DOHH2 (cell line): Measurements from ENCODE around the gene INF2.

ENCODE experiments used
- H3F3A ChIP-seq: fragments of 200-600 bp; sonication (generic), shearing (Covaris generic); 2 replicates; pipeline ENCODE4 v1.6.0; 2016; ENCODE audit warnings: antibody characterized with exemption, mild to moderate bottlenecking; ENCODE audit not compliant: control insufficient read depth, insufficient read depth
- H3K27ac ChIP-seq: fragments of 200-600 bp; sonication (generic); 2 replicates; pipeline ENCODE4 v1.5.1; 2014; ENCODE audit warnings: low read depth, mild to moderate bottlenecking, low read length, moderate library complexity
- H3K27me3 ChIP-seq: fragments of 200-600 bp; sonication (generic); 2 replicates; pipeline ENCODE4 v1.6.1; 2014; ENCODE audit warnings: mild to moderate bottlenecking, low read length, mixed read lengths; ENCODE audit not compliant: control insufficient read depth
- H3K36me3 ChIP-seq: fragments of 200-600 bp; sonication (generic); 2 replicates; pipeline ENCODE4 v1.6.1; 2014; ENCODE audit warnings: mild to moderate bottlenecking, low read length, moderate library complexity, mixed read lengths; ENCODE audit not compliant: control insufficient read depth
- H3K4me1 ChIP-seq: fragments of 200-600 bp; sonication (generic); 2 replicates; pipeline ENCODE4 v1.6.1; 2014; ENCODE audit warnings: mild to moderate bottlenecking, low read length, mixed read lengths; ENCODE audit not compliant: control insufficient read depth
- H3K4me2 ChIP-seq: fragments of 200-600 bp; sonication (generic); 2 replicates; pipeline ENCODE4 v1.6.0; 2014; ENCODE audit warnings: mild to moderate bottlenecking, low read length, moderate library complexity
- H3K4me3 ChIP-seq: fragments of 200-600 bp; sonication (generic); 2 replicates; pipeline ENCODE4 v1.5.1; 2014; ENCODE audit warnings: mild to moderate bottlenecking, low read length, mixed read lengths
- H3K79me2 ChIP-seq: fragments of 200-600 bp; sonication (generic); 2 replicates; pipeline ENCODE4 v1.6.1; 2014; ENCODE audit warnings: mild to moderate bottlenecking, low read length, mixed read lengths; ENCODE audit not compliant: control insufficient read depth
- H3K9me2 ChIP-seq: fragments of 200-600 bp; sonication (generic); replicated peaks from 2 replicates; pipeline ENCODE4 v1.6.1; 2014; ENCODE audit warnings: mild to moderate bottlenecking, low read length, mixed read lengths; ENCODE audit not compliant: control insufficient read depth
- H3K9me3 ChIP-seq: fragments of 200-600 bp; sonication (generic); 2 replicates; pipeline ENCODE4 v1.6.1; 2014; ENCODE audit warnings: antibody characterized with exemption, low read length, mixed read lengths; ENCODE audit not compliant: control insufficient read depth, insufficient read depth
- H4K20me1 ChIP-seq: fragments of 200-600 bp; sonication (generic); 2 replicates; pipeline ENCODE4 v1.6.0; 2014; ENCODE audit warnings: low read depth, mild to moderate bottlenecking, antibody characterized with exemption, low read length, moderate library complexity; ENCODE audit not compliant: control insufficient read depth, insufficient read depth
- CTCF ChIP-seq: fragments of 200-600 bp; sonication (generic); IDR thresholded peaks from one replicate; pipeline ENCODE4 v1.5.1; 2014; ENCODE audit warnings: antibody characterized with exemption, mild to moderate bottlenecking, low read depth, low read length; ENCODE audit not compliant: poor library complexity, severe bottlenecking
- EZH2phosphoT487 ChIP-seq: fragments of 200-600 bp; sonication (generic); IDR thresholded peaks from 2 replicates; pipeline ENCODE4 v1.6.1; 2017; ENCODE audit warnings: borderline replicate concordance, mild to moderate bottlenecking, antibody characterized with exemption, low read length, moderate library complexity, mixed read lengths

The INF2 gene

GRCh38 chr14:104734991-104735779, 45.8 kb downstream of the INF2 start:
- Histone ChIP-seq H3K27ac (no peak overlapping the region), H3K79me2 (no peaks in the 10 kb centered on the region), H3K4me2 (no peak overlapping the region), H3K4me1 (no peaks in the 10 kb centered on the region), H3F3A (no peaks in the 10 kb centered on the region), H3K9me2 (no peaks in the 10 kb centered on the region), H3K36me3 (no peaks in the 10 kb centered on the region), H3K9me3 (no peaks in the 10 kb centered on the region), H3K4me3 (no peak overlapping the region), H3K27me3 (no peaks in the 10 kb centered on the region), H4K20me1 (no peaks in the 10 kb centered on the region)
- TF ChIP-seq CTCF (no peak), EZH2phosphoT487 (no peak)

- H3K9me2 ChIP-seq: no peaks in the 10 kb centered on the region
- no peaks in the 10 kb centered on the region for H3K4me1 ChIP-seq
- H3K36me3 ChIP-seq: no peaks in the 10 kb centered on the region
- no peak overlapping the region for H3K4me2 ChIP-seq
- H3K27me3 ChIP-seq: no peaks in the 10 kb centered on the region
- H4K20me1 ChIP-seq: no peaks in the 10 kb centered on the region
- no peak for TF ChIP-seq CTCF
- no peak for TF ChIP-seq EZH2phosphoT487
- H3K4me3 ChIP-seq: no peak overlapping the region
- no peaks in the 10 kb centered on the region for H3K79me2 ChIP-seq
- H3K27ac ChIP-seq: no peak overlapping the region
- H3K9me3 ChIP-seq: no peaks in the 10 kb centered on the region
- no peaks in the 10 kb centered on the region for H3F3A ChIP-seq
These were observed 46.6 kb downstream of the INF2 start for GRCh38 chr14:104735830-104736642.

GRCh38 chr14:104738375-104739019, 49.1 kb downstream of the INF2 start:
- TF ChIP-seq CTCF (no peak), EZH2phosphoT487 (no peak)
- no peaks in the 10 kb centered on the region for H3K36me3 ChIP-seq
- H3K9me2 ChIP-seq: no peaks in the 10 kb centered on the region
- no peak overlapping the region for H3K4me3 ChIP-seq
- no peaks in the 10 kb centered on the region for H4K20me1 ChIP-seq
- no peaks in the 10 kb centered on the region for H3K27me3 ChIP-seq
- no peaks in the 10 kb centered on the region for H3K79me2 ChIP-seq
- no peak overlapping the region for H3K27ac ChIP-seq
- H3K4me1 ChIP-seq: no peaks in the 10 kb centered on the region
- H3F3A ChIP-seq: no peaks in the 10 kb centered on the region
- H3K4me2 ChIP-seq: no peak overlapping the region
- no peaks in the 10 kb centered on the region for H3K9me3 ChIP-seq
